ENCODE data around the gene BICRA. TPM values are rescaled to one million over a fixed set of nuclear protein-coding genes. Genes with fewer than 3 reads are reported as not detected.

Gene BICRA
- total RNA-seq, 1 experiment from 2014 or later, result 29.3 TPM

DNA sequence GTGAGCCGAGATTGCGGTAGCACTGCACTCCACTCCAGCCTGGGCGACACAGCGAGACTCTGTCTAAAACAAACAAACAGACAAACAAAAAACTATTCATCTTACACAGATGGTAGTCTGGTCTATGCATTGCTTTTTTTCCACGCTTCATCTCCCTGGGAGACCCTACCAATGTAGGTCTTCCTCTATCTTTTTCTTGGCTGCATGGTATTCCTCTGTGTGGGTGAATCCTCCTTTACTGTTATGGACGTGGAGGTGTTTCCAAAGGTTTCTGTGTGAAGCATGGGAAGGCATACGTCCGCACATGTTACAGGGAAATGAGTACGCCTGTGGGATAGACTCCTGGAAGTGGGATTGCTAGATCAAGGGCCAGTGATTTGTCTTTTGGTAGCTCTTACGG lies 5.6 kb downstream of the BICRA start:
- H3K27ac ChIP-seq (ENCODE audit: insufficient read length, low read depth, low read length), result no peak overlapping the region
- DNase-seq, result no peak

More for the DNA sequence above, 5.6 kb downstream of the BICRA start:
- Histone ChIP-seq H3K79me2 (ENCODE audit: insufficient read depth, low read length) (peaks cover 46% of the 10 kb centered on the region; the same call in 1 of the 2 replicates), H4K91ac (ENCODE audit: insufficient read length, low read depth, low read length) (no peak overlapping the region), H3K79me1 (ENCODE audit: insufficient read depth, low read depth, low read length, poor library complexity, severe bottlenecking) (peaks cover 7% of the 10 kb centered on the region), H2BK5ac (ENCODE audit: insufficient read length, low read length) (no peak overlapping the region), H3K23ac (ENCODE audit: insufficient read length, low read depth, low read length) (no peak overlapping the region), H3K9me3 (ENCODE audit: control insufficient read depth, low read depth, low read length) (no peaks in the 10 kb centered on the region), H2AFZ (ENCODE audit: low read length) (no peak overlapping the region), H3K18ac (ENCODE audit: insufficient read length, low read depth, low read length) (no peak overlapping the region), H3K56ac (ENCODE audit: insufficient read length, low read depth, low read length) (no peak overlapping the region), H3K4me1 (ENCODE audit: insufficient read depth, low read length) (peaks cover 8% of the 10 kb centered on the region; the same call in 1 of the 2 replicates), H4K8ac (replicated peaks; ENCODE audit: insufficient read length, low read depth, low read length) (no peak overlapping the region), H3K9ac (ENCODE audit: extremely low read depth, insufficient read length, low read length) (no peak overlapping the region), H3T11ph (ENCODE audit: low read length) (no peak overlapping the region), H2BK20ac (ENCODE audit: low read depth, low read length, poor library complexity, severe bottlenecking) (no peak overlapping the region), H2BK12ac (ENCODE audit: insufficient read length, low read depth, low read length) (no peak overlapping the region), H3K23me2 (ENCODE audit: insufficient read length, low read depth, low read length, poor library complexity, severe bottlenecking) (peaks cover 2% of the 10 kb centered on the region), H3K4me2 (ENCODE audit: insufficient read depth, insufficient read length, low read length) (no peak overlapping the region), H4K5ac (ENCODE audit: insufficient read length, low read depth, low read length) (no peak overlapping the region), H3K4ac (ENCODE audit: low read depth, low read length) (no peak overlapping the region), H4K20me1 (ENCODE audit: control insufficient read depth, insufficient read depth, insufficient read length) (no peaks in the 10 kb centered on the region), H2AK5ac (ENCODE audit: insufficient read length, low read length) (no peak overlapping the region), H2BK15ac (ENCODE audit: low read depth, low read length) (no peak overlapping the region), H3K14ac (ENCODE audit: insufficient read depth, low read length) (no peak overlapping the region), H3K27me3 (ENCODE audit: insufficient read depth, low read length) (no peaks in the 10 kb centered on the region), H2BK120ac (ENCODE audit: low read depth, low read length, poor library complexity, severe bottlenecking) (no peak overlapping the region)
- peak overlapping the region in 2 of 3 experiments; percentile 49 to 95; a peak in 2 of 7 replicates for H3K27ac Mint-ChIP-seq
- H3K9me3 Mint-ChIP-seq, result no peaks in the 10 kb centered on the region
- TF ChIP-seq, protein P1, sequence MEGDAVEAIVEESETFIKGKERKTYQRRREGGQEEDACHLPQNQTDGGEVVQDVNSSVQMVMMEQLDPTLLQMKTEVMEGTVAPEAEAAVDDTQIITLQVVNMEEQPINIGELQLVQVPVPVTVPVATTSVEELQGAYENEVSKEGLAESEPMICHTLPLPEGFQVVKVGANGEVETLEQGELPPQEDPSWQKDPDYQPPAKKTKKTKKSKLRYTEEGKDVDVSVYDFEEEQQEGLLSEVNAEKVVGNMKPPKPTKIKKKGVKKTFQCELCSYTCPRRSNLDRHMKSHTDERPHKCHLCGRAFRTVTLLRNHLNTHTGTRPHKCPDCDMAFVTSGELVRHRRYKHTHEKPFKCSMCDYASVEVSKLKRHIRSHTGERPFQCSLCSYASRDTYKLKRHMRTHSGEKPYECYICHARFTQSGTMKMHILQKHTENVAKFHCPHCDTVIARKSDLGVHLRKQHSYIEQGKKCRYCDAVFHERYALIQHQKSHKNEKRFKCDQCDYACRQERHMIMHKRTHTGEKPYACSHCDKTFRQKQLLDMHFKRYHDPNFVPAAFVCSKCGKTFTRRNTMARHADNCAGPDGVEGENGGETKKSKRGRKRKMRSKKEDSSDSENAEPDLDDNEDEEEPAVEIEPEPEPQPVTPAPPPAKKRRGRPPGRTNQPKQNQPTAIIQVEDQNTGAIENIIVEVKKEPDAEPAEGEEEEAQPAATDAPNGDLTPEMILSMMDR (conservative IDR thresholded peaks at IDR 0.05), result no peak
- H3K4me1 Mint-ChIP-seq, result peaks cover 53 to 63% of the 10 kb centered on the region in 2 experiments
- no peaks in the 10 kb centered on the region for H3K27me3 Mint-ChIP-seq (ENCODE audit: low read depth)
- H3K4me3 Mint-ChIP-seq, result no peak overlapping the region
- peaks cover 5 to 21% (median 10%) of the 10 kb centered on the region in 3 experiments for H3K36me3 Mint-ChIP-seq (ENCODE audit: insufficient read depth in 1 of 3, low read depth in 3 of 3)
- WGBS (ENCODE audit: extremely low coverage, insufficient read length, low lambda C conversion rate), result no CpG with 5 or more reads among the region's 10 CpGs

Data from H9 (cell line).